A549 (cell line): ENCODE measurements around the gene ADD2. TPM values are rescaled to one million over a fixed set of nuclear protein-coding genes. Genes with fewer than 3 reads are reported as not detected.

Source experiments
- ATAC-seq, 2 experiments: fragments of 200-7000 bp in 1 of 2; fragments of >200 bp in 1 of 2; cut with Nextera tagmentation in 1 of 2; cut with Tn5 transposase in 1 of 2; 3 replicates each; pipeline versions ENCODE4 v1.8.0 to v1.9.1; 2018 to 2020; ENCODE audit warnings: mild to moderate bottlenecking in 1 of 2, moderate library complexity in 1 of 2
- CTCF ChIA-PET: fragments of 300-600 bp; sonication (Branson Sonifier 250); formaldehyde crosslinking; extraction: SDS; loops from one replicate; lab custom pipeline; 2021; ENCODE audit warnings: antibody characterized with exemption, inconsistent platforms; lab: Yijun Ruan, JAX
- POLR2A ChIA-PET: fragments of 350-600 bp; formaldehyde crosslinking; extraction: SDS; loops from one replicate; lab custom pipeline; 2021; ENCODE audit warnings: antibody characterized with exemption, inconsistent platforms; lab: Yijun Ruan, JAX
- DNase-seq, 2 experiments: peaks; one replicate each; pipeline versions ENCODE4 v3.0.0 to v3.0.0-alpha.2; 2011 to 2016; ENCODE audit warnings: low read depth in 1 of 2, low spot score in 1 of 2
- FAIRE-seq: peaks from 2 replicates; lab custom pipeline; 2011; peaks lifted over from hg19 to GRCh38; lab: Jason Lieb, UNC
- H3K27ac ChIP-seq, 2 experiments: fragments of >200 bp; sonication (Bioruptor Twin); formaldehyde crosslinking; 3 replicates each; pipeline ENCODE4 v1.5.1; 2016 to 2017
- H3K4me1 ChIP-seq: fragments of >200 bp; sonication (Bioruptor Twin); formaldehyde crosslinking; 3 replicates; pipeline ENCODE4 v1.6.1; 2016
- H3K4me2 ChIP-seq: fragments of >200 bp; sonication (Bioruptor Twin); formaldehyde crosslinking; 3 replicates; pipeline ENCODE4 v1.6.1; 2016
- H3K4me3 ChIP-seq: fragments of >200 bp; sonication (Bioruptor Twin); formaldehyde crosslinking; 3 replicates; pipeline ENCODE4 v1.5.1; 2016
- H3K9me3 ChIP-seq: fragments of >200 bp; sonication (Bioruptor Twin); formaldehyde crosslinking; 3 replicates; pipeline ENCODE4 v1.6.1; 2016
- CBX8 ChIP-seq: fragments of 200-600 bp; sonication (generic); IDR thresholded peaks from 2 replicates; pipeline ENCODE4 v1.6.1; 2016
- CEBPB ChIP-seq, 2 experiments: fragments of >200 bp in 1 of 2; sonication (Bioruptor Twin) in 1 of 2; formaldehyde crosslinking in 1 of 2; IDR thresholded peaks; 2 replicates each; pipeline ENCODE4 v1.6.1; 2012 to 2016
- CHD2 ChIP-seq: fragments of 150-350 bp; IDR thresholded peaks from 2 replicates; pipeline ENCODE4 v1.6.1; 2014; ENCODE audit warnings: low read length; ENCODE audit not compliant: partially characterized antibody
- EHMT2 ChIP-seq: fragments of 200-600 bp; sonication (generic); IDR thresholded peaks from 2 replicates; pipeline ENCODE4 v1.6.1; 2016; ENCODE audit warnings: antibody characterized with exemption, low read depth, mild to moderate bottlenecking, moderate library complexity
- ESRRA ChIP-seq: fragments of 150-350 bp; IDR thresholded peaks from 2 replicates; pipeline ENCODE4 v1.6.1; 2014; ENCODE audit warnings: mild to moderate bottlenecking, low read length, borderline replicate concordance
- FOSL2 ChIP-seq, 2 experiments: fragments of 450-650 bp in 1 of 2; fragments of >200 bp in 1 of 2; sonication (Bioruptor Twin) in 1 of 2; formaldehyde crosslinking; IDR thresholded peaks; 2 replicates each; pipeline versions ENCODE4 v1.5.0 to v1.6.1; 2016 to 2020; ENCODE audit warnings: mild to moderate bottlenecking in 1 of 2, moderate library complexity in 1 of 2
- HOXB5 ChIP-seq: fragments of 250-450 bp; sonication (Bioruptor Pico); IDR thresholded peaks from 2 replicates; pipeline ENCODE4 v1.5.0; 2020; ENCODE audit warnings: mild to moderate bottlenecking, moderate library complexity
- KDM1A ChIP-seq: fragments of 200-600 bp; sonication (generic); IDR thresholded peaks from 2 replicates; pipeline ENCODE4 v1.6.1; 2016; ENCODE audit warnings: low read depth, mild to moderate bottlenecking
- MAFK ChIP-seq: fragments of 450-650 bp; IDR thresholded peaks from 2 replicates; pipeline ENCODE4 v1.6.1; 2014; ENCODE audit not compliant: partially characterized antibody
- NR3C1 ChIP-seq: fragments of >200 bp; sonication (Bioruptor Twin); formaldehyde crosslinking; IDR thresholded peaks from 3 replicates; pipeline ENCODE4 v1.6.1; 2017
- PHF8 ChIP-seq: fragments of 200-600 bp; sonication (generic); IDR thresholded peaks from 2 replicates; pipeline ENCODE4 v1.6.1; 2016; ENCODE audit warnings: low read depth, mild to moderate bottlenecking, antibody characterized with exemption, moderate library complexity, borderline replicate concordance
- POLR2AphosphoS2 ChIP-seq: conservative IDR thresholded peaks from 2 replicates; pipeline ENCODE4 v1.6.1; 2012; ENCODE audit warnings: low read length, improper control_type of control experiment, inconsistent platforms
- SREBF2 ChIP-seq: fragments of 450-650 bp; IDR thresholded peaks from 2 replicates; pipeline ENCODE4 v1.6.1; 2014; ENCODE audit warnings: mild to moderate bottlenecking, moderate library complexity
- TFCP2L1 ChIP-seq: fragments of 250-450 bp; sonication (Bioruptor Pico); IDR thresholded peaks from 2 replicates; pipeline ENCODE4 v1.5.0; 2021; ENCODE audit warnings: mild to moderate bottlenecking
- ZSCAN20 ChIP-seq: fragments of 250-450 bp; sonication (Bioruptor Pico); IDR thresholded peaks from 2 replicates; pipeline ENCODE4 v1.8.0; 2022; ENCODE audit warnings: mild to moderate bottlenecking, moderate library complexity
- WGBS: methylation state at CpG from one replicate; pipeline ENCODE4 v1.1.6; 2017; ENCODE audit errors: missing lambda C conversion rate; 5-methylcytosine and 5-hydroxymethylcytosine counted together
- polyA plus RNA-seq, 4 experiments: library from polyadenylated mRNA; depleted of rRNA in 3 of 4; stranded (reverse); fragments of >200 nt; fragmentation: RNase III in 1 of 4; extraction: RNeasy Plus Mini Kit Qiagen cat#74134 plus additional on column Dnase treatment in 1 of 4; gene quantifications; 2 replicates in 3 of 4; 3 replicates in 1 of 4; pipeline ENCODE4 v1.2.3, GENCODE V29; 2011 to 2017
- TF ChIP-seq, protein P1 (sequence below): fragments of >200 bp; sonication (Bioruptor Twin); formaldehyde crosslinking; IDR thresholded peaks from 3 replicates; pipeline ENCODE4 v1.5.1; 2016
- TF ChIP-seq, protein P2 (sequence below): fragments of >200 bp; sonication (Bioruptor Twin); formaldehyde crosslinking; IDR thresholded peaks from 3 replicates; pipeline ENCODE4 v1.6.1; 2016
- TF ChIP-seq, protein P3 (sequence below): fragments of 200-600 bp; sonication (generic); IDR thresholded peaks from 2 replicates; pipeline ENCODE4 v1.6.1; 2016; ENCODE audit warnings: antibody characterized with exemption, mild to moderate bottlenecking, moderate library complexity
- TF ChIP-seq, protein P4 (sequence below): IDR thresholded peaks from 2 replicates; pipeline ENCODE4 v1.6.1; 2012
- TF ChIP-seq, protein P5 (sequence below): fragments of 450-650 bp; IDR thresholded peaks from 2 replicates; pipeline ENCODE4 v1.6.1; 2014; ENCODE audit warnings: antibody characterized with exemption

The ADD2 gene
- polyA plus RNA-seq, 2 of the 4 experiments (the other 2 are of a cell fraction) = 18.0 to 25.5 TPM

DNA sequence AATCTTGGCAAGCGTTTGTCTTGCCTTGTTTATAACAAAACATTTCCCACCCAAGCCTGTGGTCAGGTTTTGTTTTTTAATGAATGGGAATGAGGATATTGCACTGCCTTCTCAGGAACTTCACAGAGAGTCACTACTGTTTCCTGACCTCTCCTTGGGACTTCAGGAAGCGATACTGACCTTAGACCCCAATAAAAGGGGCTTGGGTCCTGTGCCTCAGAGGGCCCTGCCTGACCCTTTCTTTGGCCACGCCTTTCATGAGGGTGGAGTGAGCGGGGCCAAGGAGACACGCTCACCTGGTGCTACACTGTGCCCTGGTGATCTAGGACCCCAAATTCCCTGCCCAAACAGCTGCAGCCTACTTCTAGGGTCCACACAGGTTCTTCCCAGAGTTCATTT is 121.6 kb downstream of the ADD2 start:
- FAIRE-seq = no peak
- Histone ChIP-seq H3K4me1 (no peaks in the 10 kb centered on the region), H3K4me2 (no peak overlapping the region), H3K9me3 (peaks cover 5% of the 10 kb centered on the region; the same call in 1 of the 3 replicates), H3K27ac (no peak overlapping the region), H3K4me3 (no peak overlapping the region)
- TF ChIP-seq CHD2 = no peak
- TF ChIP-seq ZSCAN20 (CRISPR knock-in tag) = no peak
- no peak for TF ChIP-seq PHF8
- no peak for TF ChIP-seq NR3C1
- TF ChIP-seq ESRRA = no peak
- 58% methylated on average over 5 of the region's 5 CpGs for WGBS
- ChIA-PET POLR2A (interaction anchor here (1.6 kb wide), 1 partner anchor 342 kb away, joined by 3 read pairs; no protein-coding TSS in a partner anchor), CTCF (interaction anchor here (1.1 to 10.6 kb wide), 15 partner anchors 7 to 353 kb away, joined by 3 to 322 read pairs (median 7); partner anchors contain the start of genes FAM136A and SNRPG)
- DNase-seq = no peak
- ATAC-seq = no peak

DNA sequence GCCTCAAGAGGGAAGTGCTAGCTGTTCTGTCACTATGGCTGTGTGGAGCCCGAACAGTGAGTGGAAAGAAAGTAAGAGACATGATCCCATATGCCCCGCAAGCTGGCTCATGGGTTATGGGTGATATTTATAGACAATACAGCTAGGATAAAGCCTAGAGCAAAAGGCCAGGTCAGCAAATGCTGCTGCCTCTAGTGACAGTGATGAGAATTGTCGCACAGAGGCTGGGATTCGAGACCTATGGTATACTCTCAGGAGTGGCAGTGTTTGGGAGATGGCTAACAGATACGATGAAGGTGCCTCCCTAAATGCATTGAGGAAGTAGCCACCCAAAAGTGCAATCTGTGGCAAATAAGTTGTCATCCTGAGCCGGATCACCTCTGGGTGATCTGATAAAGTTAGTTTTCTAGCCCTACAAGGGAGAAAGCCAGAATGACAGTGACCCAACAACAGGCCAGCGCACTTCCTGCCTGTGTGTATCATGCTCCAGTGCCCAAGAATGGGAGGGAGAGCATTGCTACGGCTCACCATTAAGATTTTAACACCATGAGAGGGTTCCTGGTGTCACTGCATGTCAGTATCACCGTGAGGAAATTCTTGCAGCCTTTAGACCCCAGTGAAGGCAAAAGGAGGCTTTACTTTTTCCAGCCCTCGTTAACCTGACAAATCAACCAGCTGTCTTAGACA is 122.1 kb downstream of the ADD2 start:
- ATAC-seq (peak; percentile 78 to 84), FAIRE-seq (no peak), DNase-seq (peak; percentile 18 to 32)
- no peak overlapping the region for H3K4me2 ChIP-seq
- ChIA-PET CTCF (interaction anchor here (0.7 to 10.6 kb wide), 14 partner anchors 9 to 339 kb away, joined by 3 to 322 read pairs (median 4); partner anchors contain the start of gene FAM136A), POLR2A (interaction anchor here (1.2 kb wide), 1 partner anchor 344 kb away, joined by 4 read pairs; the partner anchor contains the start of gene FAM136A)
- TF ChIP-seq, protein P1, sequence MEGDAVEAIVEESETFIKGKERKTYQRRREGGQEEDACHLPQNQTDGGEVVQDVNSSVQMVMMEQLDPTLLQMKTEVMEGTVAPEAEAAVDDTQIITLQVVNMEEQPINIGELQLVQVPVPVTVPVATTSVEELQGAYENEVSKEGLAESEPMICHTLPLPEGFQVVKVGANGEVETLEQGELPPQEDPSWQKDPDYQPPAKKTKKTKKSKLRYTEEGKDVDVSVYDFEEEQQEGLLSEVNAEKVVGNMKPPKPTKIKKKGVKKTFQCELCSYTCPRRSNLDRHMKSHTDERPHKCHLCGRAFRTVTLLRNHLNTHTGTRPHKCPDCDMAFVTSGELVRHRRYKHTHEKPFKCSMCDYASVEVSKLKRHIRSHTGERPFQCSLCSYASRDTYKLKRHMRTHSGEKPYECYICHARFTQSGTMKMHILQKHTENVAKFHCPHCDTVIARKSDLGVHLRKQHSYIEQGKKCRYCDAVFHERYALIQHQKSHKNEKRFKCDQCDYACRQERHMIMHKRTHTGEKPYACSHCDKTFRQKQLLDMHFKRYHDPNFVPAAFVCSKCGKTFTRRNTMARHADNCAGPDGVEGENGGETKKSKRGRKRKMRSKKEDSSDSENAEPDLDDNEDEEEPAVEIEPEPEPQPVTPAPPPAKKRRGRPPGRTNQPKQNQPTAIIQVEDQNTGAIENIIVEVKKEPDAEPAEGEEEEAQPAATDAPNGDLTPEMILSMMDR = peak; percentile 21; the same call in 1 of the 3 replicates
- TF ChIP-seq CBX8 (no peak), MAFK (peak; percentile 95)
- 40% methylated on average over 10 of the region's 10 CpGs for WGBS
- no peak overlapping the region for H3K27ac ChIP-seq
- H3K4me3 ChIP-seq = no peak overlapping the region
- H3K9me3 ChIP-seq = no peaks in the 10 kb centered on the region; the same call in 2 of the 3 replicates
- no peaks in the 10 kb centered on the region for H3K4me1 ChIP-seq

DNA sequence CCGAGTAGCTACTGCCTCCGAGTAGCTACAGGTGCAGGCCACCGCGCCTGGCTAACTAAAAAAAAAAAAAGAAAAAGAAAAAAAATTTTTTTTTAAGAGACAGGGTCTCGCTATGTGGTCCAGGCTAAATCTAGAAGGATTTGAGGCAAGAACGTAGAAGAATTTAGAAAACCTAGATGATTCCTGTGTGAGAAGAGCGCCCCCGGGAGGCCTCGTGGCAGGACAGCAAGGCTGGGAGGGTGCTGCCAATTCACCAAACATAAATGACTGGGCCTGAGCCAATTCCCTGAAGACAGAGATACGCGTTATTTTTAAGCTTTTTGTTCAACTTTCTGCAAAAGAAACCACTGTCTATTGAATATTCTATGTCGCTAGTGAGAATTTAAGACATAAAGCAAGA is 124.3 kb downstream of the ADD2 start:
- Histone ChIP-seq H3K4me3 (no peak overlapping the region), H3K27ac (no peak overlapping the region), H3K9me3 (no peaks in the 10 kb centered on the region), H3K4me1 (no peaks in the 10 kb centered on the region), H3K4me2 (no peak overlapping the region)
- peak in 1 of 2 experiments; percentile 45; a peak in 3 of 6 replicates for ATAC-seq
- peak; percentile 36 to 68 for DNase-seq
- ChIA-PET POLR2A (no interaction called here), CTCF (interaction anchor here (0.6 to 10.6 kb wide), 26 partner anchors 10 to 753 kb away, joined by 3 to 322 read pairs (median 4); partner anchors contain the start of gene FAM136A)
- FAIRE-seq = no peak
- WGBS = 41% methylated on average over 12 of the region's 12 CpGs
- TF ChIP-seq, protein P2, sequence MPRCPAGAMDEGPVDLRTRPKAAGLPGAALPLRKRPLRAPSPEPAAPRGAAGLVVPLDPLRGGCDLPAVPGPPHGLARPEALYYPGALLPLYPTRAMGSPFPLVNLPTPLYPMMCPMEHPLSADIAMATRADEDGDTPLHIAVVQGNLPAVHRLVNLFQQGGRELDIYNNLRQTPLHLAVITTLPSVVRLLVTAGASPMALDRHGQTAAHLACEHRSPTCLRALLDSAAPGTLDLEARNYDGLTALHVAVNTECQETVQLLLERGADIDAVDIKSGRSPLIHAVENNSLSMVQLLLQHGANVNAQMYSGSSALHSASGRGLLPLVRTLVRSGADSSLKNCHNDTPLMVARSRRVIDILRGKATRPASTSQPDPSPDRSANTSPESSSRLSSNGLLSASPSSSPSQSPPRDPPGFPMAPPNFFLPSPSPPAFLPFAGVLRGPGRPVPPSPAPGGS = no peak
- no peak for TF ChIP-seq KDM1A
- no peak for TF ChIP-seq POLR2AphosphoS2
- TF ChIP-seq, protein P3, sequence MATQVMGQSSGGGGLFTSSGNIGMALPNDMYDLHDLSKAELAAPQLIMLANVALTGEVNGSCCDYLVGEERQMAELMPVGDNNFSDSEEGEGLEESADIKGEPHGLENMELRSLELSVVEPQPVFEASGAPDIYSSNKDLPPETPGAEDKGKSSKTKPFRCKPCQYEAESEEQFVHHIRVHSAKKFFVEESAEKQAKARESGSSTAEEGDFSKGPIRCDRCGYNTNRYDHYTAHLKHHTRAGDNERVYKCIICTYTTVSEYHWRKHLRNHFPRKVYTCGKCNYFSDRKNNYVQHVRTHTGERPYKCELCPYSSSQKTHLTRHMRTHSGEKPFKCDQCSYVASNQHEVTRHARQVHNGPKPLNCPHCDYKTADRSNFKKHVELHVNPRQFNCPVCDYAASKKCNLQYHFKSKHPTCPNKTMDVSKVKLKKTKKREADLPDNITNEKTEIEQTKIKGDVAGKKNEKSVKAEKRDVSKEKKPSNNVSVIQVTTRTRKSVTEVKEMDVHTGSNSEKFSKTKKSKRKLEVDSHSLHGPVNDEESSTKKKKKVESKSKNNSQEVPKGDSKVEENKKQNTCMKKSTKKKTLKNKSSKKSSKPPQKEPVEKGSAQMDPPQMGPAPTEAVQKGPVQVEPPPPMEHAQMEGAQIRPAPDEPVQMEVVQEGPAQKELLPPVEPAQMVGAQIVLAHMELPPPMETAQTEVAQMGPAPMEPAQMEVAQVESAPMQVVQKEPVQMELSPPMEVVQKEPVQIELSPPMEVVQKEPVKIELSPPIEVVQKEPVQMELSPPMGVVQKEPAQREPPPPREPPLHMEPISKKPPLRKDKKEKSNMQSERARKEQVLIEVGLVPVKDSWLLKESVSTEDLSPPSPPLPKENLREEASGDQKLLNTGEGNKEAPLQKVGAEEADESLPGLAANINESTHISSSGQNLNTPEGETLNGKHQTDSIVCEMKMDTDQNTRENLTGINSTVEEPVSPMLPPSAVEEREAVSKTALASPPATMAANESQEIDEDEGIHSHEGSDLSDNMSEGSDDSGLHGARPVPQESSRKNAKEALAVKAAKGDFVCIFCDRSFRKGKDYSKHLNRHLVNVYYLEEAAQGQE = no peak
- TF ChIP-seq SREBF2 = no peak
- no peak for TF ChIP-seq HOXB5 (CRISPR knock-in tag)
- no peak for TF ChIP-seq FOSL2 (IDR thresholded peaks at IDR 0.05)
- no peak for TF ChIP-seq FOSL2 (CRISPR knock-in tag; IDR thresholded peaks at IDR 0.05)
- TF ChIP-seq CEBPB (IDR thresholded peaks at IDR 0.05) = no peak
- TF ChIP-seq, protein P4, sequence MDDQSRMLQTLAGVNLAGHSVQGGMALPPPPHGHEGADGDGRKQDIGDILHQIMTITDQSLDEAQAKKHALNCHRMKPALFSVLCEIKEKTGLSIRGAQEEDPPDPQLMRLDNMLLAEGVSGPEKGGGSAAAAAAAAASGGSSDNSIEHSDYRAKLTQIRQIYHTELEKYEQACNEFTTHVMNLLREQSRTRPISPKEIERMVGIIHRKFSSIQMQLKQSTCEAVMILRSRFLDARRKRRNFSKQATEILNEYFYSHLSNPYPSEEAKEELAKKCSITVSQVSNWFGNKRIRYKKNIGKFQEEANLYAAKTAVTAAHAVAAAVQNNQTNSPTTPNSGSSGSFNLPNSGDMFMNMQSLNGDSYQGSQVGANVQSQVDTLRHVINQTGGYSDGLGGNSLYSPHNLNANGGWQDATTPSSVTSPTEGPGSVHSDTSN = no peak
- no peak for TF ChIP-seq EHMT2
- TF ChIP-seq TFCP2L1 (CRISPR knock-in tag) = no peak
- TF ChIP-seq, protein P5, sequence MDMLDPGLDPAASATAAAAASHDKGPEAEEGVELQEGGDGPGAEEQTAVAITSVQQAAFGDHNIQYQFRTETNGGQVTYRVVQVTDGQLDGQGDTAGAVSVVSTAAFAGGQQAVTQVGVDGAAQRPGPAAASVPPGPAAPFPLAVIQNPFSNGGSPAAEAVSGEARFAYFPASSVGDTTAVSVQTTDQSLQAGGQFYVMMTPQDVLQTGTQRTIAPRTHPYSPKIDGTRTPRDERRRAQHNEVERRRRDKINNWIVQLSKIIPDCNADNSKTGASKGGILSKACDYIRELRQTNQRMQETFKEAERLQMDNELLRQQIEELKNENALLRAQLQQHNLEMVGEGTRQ = no peak
- TF ChIP-seq, protein P1 = peak; percentile 59
